Measurements from ENCODE around the gene SFT2D3.

SFT2D3 gene

GRCh38 chr2:127701193-127701650, at the start of gene SFT2D3:
Gene SFT2D3 (plus strand): TSS chr2:127701497. CDS start chr2:127701529, 32 bp downstream.
- DNase-seq (ENCODE audit: low read depth): peak; percentile 83

GRCh38 chr2:127651971-127652550, 49.2 kb upstream of the SFT2D3 start:
- DNase-seq (ENCODE audit: low read depth): no peak

- DNase-seq (ENCODE audit: low read depth): no peak
Observed at GRCh38 chr2:127652786-127653357, 48.4 kb upstream of the SFT2D3 start.

GRCh38 chr2:127653421-127654083, 47.7 kb upstream of the SFT2D3 start:
- DNase-seq (ENCODE audit: low read depth): no peak

- DNase-seq (ENCODE audit: low read depth): no peak
Observed at GRCh38 chr2:127654084-127654837, 47.0 kb upstream of the SFT2D3 start.

GRCh38 chr2:127654838-127655175, 46.5 kb upstream of the SFT2D3 start:
- no peak for DNase-seq (ENCODE audit: low read depth)

GRCh38 chr2:127655209-127656073, 45.9 kb upstream of the SFT2D3 start:
- no peak for DNase-seq (ENCODE audit: low read depth)

- no peak for DNase-seq (ENCODE audit: low read depth)
Observed at GRCh38 chr2:127656569-127657231, 44.6 kb upstream of the SFT2D3 start.

GRCh38 chr2:127657232-127657595, 44.1 kb upstream of the SFT2D3 start:
- DNase-seq (ENCODE audit: low read depth): no peak

- no peak for DNase-seq (ENCODE audit: low read depth)
Observed at GRCh38 chr2:127658146-127658545, 43.2 kb upstream of the SFT2D3 start.

- no peak for DNase-seq (ENCODE audit: low read depth)
Observed at GRCh38 chr2:127658641-127659407, 42.5 kb upstream of the SFT2D3 start.

- no peak for DNase-seq (ENCODE audit: low read depth)
Observed at GRCh38 chr2:127659408-127660290, 41.6 kb upstream of the SFT2D3 start.

- DNase-seq (ENCODE audit: low read depth): no peak
Observed at GRCh38 chr2:127660291-127660578, 41.1 kb upstream of the SFT2D3 start.

GRCh38 chr2:127661072-127661649, 40.1 kb upstream of the SFT2D3 start:
- DNase-seq (ENCODE audit: low read depth): no peak

GRCh38 chr2:127661949-127662510, 39.3 kb upstream of the SFT2D3 start:
- no peak for DNase-seq (ENCODE audit: low read depth)

GRCh38 chr2:127662937-127663565, 38.2 kb upstream of the SFT2D3 start:
- no peak for DNase-seq (ENCODE audit: low read depth)

- no peak for DNase-seq (ENCODE audit: low read depth)
Observed at GRCh38 chr2:127663566-127664064, 37.7 kb upstream of the SFT2D3 start.

Data from stimulated activated CD8-positive, alpha-beta memory T cell treated with anti-CD3 and anti-CD28 coated beads, Interleukin-4, amount 100 ng/mL, for 24 hours (primary cell).